ENCODE results near the gene SLC4A7.
"Not testable (repeated sequence)": the region's sequence is repeated elsewhere in the genome, so short reads cannot be mapped to it uniquely, and the experiment has no call there.

SLC4A7 gene

DNA sequence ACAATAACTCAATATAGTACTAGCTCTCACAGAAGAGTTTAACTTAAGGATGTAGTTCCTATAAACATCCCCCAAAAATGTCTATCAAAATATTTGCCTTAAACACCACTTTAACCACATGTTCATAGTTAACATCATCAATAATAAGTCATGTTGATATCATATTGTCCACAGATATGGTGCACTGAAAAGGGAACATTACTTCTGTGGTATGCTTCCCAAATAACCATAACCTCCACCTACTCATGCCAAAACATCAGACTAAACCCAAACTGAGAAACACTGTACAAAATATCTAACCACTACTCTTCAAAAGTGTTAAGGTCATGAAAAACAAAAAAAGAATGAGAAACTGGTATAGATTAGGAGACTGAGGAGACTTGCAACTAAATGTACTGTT is 32.9 kb downstream of the SLC4A7 start:
- DNase-seq (ENCODE audit: low read depth in 1 of 2, low spot score in 1 of 2) = no peak
- Histone ChIP-seq H3K27ac (replicated peaks) (no peak overlapping the region), H3K4me3 (replicated peaks; ENCODE audit: insufficient read depth, low read length) (no peak overlapping the region), H3K27me3 (ENCODE audit: insufficient read depth, poor library complexity, severe bottlenecking) (no peaks in the 10 kb centered on the region)
- TF ChIP-seq POLR2AphosphoS5 (IDR thresholded peaks at IDR 0.05; ENCODE audit: low read depth) = no peak
- TF ChIP-seq REST (IDR thresholded peaks at IDR 0.05; ENCODE audit: insufficient replicate concordance, low read depth) = no peak
- TF ChIP-seq GABPA (IDR thresholded peaks at IDR 0.05; ENCODE audit: low read depth) = no peak
- no peak for TF ChIP-seq SPI1 (IDR thresholded peaks at IDR 0.05; ENCODE audit: borderline replicate concordance, low read depth)
- TF ChIP-seq, protein P1, sequence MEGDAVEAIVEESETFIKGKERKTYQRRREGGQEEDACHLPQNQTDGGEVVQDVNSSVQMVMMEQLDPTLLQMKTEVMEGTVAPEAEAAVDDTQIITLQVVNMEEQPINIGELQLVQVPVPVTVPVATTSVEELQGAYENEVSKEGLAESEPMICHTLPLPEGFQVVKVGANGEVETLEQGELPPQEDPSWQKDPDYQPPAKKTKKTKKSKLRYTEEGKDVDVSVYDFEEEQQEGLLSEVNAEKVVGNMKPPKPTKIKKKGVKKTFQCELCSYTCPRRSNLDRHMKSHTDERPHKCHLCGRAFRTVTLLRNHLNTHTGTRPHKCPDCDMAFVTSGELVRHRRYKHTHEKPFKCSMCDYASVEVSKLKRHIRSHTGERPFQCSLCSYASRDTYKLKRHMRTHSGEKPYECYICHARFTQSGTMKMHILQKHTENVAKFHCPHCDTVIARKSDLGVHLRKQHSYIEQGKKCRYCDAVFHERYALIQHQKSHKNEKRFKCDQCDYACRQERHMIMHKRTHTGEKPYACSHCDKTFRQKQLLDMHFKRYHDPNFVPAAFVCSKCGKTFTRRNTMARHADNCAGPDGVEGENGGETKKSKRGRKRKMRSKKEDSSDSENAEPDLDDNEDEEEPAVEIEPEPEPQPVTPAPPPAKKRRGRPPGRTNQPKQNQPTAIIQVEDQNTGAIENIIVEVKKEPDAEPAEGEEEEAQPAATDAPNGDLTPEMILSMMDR (IDR thresholded peaks at IDR 0.05; ENCODE audit: insufficient read depth, low read length) = no peak

DNA sequence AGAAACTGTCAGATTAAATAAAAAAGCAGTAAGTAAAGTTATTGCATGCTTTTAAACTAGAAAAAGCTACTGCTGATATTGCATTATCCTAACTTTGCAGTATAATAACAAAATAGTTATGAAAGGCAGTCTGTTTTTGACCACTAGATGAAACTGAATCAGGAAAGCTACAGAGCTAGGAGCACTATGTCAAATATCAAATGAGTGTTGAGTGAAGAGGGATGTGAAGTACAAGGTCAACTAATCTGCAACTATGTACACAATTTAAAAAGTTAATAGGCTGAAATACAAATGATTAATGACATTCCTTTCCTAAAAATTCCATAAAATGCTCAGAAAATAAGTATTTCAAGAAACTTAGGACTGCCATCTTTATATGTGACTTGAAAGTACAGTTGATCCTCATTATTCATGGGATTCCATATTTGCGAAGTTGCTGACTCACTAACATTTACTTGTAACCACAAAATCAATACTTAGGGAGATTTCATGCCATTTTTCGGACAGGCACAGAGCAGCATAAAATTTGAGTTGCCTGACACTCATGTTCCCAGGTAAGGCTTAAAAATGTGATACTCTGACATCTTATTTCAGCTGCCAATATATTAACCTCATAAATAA is 34.5 kb downstream of the SLC4A7 start:
- Histone ChIP-seq H3K27me3 (ENCODE audit: insufficient read depth, poor library complexity, severe bottlenecking) (no peaks in the 10 kb centered on the region), H3K27ac (replicated peaks) (no peak overlapping the region), H3K4me3 (replicated peaks; ENCODE audit: insufficient read depth, low read length) (no peak overlapping the region)
- no peak for DNase-seq (ENCODE audit: low read depth in 1 of 2, low spot score in 1 of 2)
- no peak for TF ChIP-seq POLR2AphosphoS5 (IDR thresholded peaks at IDR 0.05; ENCODE audit: low read depth)
- no peak for TF ChIP-seq SPI1 (IDR thresholded peaks at IDR 0.05; ENCODE audit: borderline replicate concordance, low read depth)
- no peak for TF ChIP-seq GABPA (IDR thresholded peaks at IDR 0.05; ENCODE audit: low read depth)
- TF ChIP-seq, protein P1 (IDR thresholded peaks at IDR 0.05; ENCODE audit: insufficient read depth, low read length) = no peak
- no peak for TF ChIP-seq REST (IDR thresholded peaks at IDR 0.05; ENCODE audit: insufficient replicate concordance, low read depth)

DNA sequence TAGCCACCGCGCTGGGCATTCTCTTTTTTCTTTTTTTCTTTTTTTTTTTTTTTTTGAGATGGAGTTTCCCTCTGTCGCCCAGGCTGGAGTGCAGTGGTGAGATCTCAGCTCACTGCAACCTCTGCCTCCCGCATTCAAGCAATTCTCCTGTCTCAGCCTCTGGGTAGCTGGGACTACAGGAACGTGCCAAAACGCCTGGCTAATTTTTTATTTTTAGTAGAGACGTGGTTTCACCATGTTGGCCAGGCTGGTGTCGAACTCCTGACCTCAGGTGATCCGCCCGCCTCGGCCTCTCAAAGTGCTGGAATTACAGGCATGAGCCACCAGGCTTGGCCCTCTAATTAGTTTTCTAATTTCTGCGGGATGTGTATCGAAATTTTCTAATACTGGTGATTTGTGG is 41.2 kb downstream of the SLC4A7 start:
- not testable (repeated sequence) for H3K27me3 ChIP-seq (ENCODE audit: insufficient read depth, poor library complexity, severe bottlenecking); H3K4me3 ChIP-seq (replicated peaks; ENCODE audit: insufficient read depth, low read length); H3K27ac ChIP-seq (replicated peaks); DNase-seq (ENCODE audit: low read depth in 1 of 2, low spot score in 1 of 2)

DNA sequence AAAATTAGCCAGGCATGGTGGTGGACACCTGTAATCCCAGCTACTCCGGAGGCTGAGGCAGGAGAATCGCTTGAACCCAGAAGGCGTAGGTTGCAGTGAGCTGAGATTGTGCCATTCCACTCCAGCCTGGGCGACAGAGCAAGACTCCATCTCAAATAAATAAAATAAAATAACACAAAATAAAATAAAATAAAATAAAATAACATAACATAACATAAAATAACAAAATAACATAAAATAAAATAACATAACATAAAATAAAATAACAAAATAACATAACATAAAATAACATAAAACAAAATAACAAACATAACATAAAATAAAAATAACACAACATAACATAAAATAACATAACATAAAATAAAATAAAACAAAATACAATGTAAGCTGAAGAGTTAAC is 45.8 kb downstream of the SLC4A7 start:
- not testable (repeated sequence) for H3K4me3 ChIP-seq (replicated peaks; ENCODE audit: insufficient read depth, low read length); H3K27ac ChIP-seq (replicated peaks); DNase-seq (ENCODE audit: low read depth in 1 of 2, low spot score in 1 of 2); H3K27me3 ChIP-seq (ENCODE audit: insufficient read depth, poor library complexity, severe bottlenecking)

- no peak overlapping the region for H3K4me3 ChIP-seq (replicated peaks; ENCODE audit: insufficient read depth, low read length)
- H3K27me3 ChIP-seq (ENCODE audit: insufficient read depth, poor library complexity, severe bottlenecking) = no peaks in the 10 kb centered on the region
- no peak overlapping the region for H3K27ac ChIP-seq (replicated peaks)
- DNase-seq (ENCODE audit: low read depth in 1 of 2, low spot score in 1 of 2) = no peak
- TF ChIP-seq, protein P1 (IDR thresholded peaks at IDR 0.05; ENCODE audit: insufficient read depth, low read length) = no peak
- TF ChIP-seq POLR2AphosphoS5 (IDR thresholded peaks at IDR 0.05; ENCODE audit: low read depth) (no peak), GABPA (IDR thresholded peaks at IDR 0.05; ENCODE audit: low read depth) (no peak), SPI1 (IDR thresholded peaks at IDR 0.05; ENCODE audit: borderline replicate concordance, low read depth) (no peak), REST (IDR thresholded peaks at IDR 0.05; ENCODE audit: insufficient replicate concordance, low read depth) (no peak)
Measured at GRCh38 chr3:27431116-27431515, 53.1 kb downstream of the SLC4A7 start.

Measured in HL-60 (cell line).